ENCODE measurements around the gene PPM1G.

DNA sequence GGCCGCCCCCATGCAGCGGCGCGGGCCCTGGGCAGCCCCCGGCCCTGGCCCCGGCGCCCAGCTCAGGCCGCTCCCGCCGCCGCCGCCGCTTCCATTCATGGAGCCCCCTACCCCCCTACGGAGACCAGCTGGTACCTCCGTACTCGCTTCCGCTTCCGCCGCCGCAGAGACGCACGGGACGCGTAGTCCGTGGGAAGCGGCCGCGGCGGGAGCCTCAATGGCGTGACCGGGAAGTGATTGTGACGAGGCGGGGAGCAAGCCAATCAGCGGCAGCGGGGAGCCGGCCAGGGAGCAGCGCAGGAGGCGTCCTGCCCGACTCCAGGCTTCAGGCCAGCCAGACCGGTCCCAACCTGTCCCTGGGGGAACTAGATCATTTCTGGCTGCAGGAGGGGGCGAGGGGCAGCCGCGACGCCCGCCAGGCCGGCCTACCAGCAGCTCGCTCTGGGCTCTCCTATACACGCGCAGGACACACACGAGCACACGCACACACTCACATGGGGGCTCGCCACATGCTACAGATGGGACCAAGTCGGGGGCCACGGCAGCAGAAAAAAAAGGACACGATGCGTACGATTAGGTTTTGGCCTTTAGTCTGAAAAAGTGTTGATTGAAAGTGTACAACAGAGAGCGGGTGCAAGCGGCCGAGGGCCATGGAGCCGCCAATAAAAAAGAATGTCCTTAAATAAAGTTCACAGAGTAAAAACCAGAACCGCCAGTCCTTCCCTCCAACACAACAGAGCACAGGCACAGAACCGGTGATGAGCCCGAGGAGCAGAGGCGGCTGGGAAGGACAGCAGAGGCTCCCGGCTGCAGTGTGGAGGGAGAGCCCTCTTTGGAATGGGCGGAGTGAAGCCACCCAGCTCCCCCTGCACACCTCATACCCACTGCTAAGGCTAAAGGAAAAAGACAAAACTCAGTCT is 28.5 kb downstream of the PPM1G start, which contains the start of gene ZNF513:
- TF ChIP-seq, protein P1, sequence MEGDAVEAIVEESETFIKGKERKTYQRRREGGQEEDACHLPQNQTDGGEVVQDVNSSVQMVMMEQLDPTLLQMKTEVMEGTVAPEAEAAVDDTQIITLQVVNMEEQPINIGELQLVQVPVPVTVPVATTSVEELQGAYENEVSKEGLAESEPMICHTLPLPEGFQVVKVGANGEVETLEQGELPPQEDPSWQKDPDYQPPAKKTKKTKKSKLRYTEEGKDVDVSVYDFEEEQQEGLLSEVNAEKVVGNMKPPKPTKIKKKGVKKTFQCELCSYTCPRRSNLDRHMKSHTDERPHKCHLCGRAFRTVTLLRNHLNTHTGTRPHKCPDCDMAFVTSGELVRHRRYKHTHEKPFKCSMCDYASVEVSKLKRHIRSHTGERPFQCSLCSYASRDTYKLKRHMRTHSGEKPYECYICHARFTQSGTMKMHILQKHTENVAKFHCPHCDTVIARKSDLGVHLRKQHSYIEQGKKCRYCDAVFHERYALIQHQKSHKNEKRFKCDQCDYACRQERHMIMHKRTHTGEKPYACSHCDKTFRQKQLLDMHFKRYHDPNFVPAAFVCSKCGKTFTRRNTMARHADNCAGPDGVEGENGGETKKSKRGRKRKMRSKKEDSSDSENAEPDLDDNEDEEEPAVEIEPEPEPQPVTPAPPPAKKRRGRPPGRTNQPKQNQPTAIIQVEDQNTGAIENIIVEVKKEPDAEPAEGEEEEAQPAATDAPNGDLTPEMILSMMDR (IDR thresholded peaks at IDR 0.05; ENCODE audit: low read depth, low read length) = no peak
- TF ChIP-seq EZH2phosphoT487 (IDR thresholded peaks at IDR 0.05; ENCODE audit: low read depth) = no peak

Data from OCI-LY3 (cell line).